ENCODE measurements around the gene KCNMA1. TPM values are rescaled to one million over a fixed set of nuclear protein-coding genes. Genes with fewer than 3 reads are reported as not detected.

KCNMA1 gene
- polyA plus RNA-seq, 1 of the 3 experiments (the other 2 are of a cell fraction), result 107 TPM

GRCh38 chr10:77669892-77670291, 32.3 kb upstream of the KCNMA1 start:
- H3K27me3 ChIP-seq (ENCODE audit: insufficient read depth), result no peaks in the 10 kb centered on the region
- DNase-seq, result no peak
- no peaks in the 10 kb centered on the region for H3K36me3 ChIP-seq (replicated peaks in 1 of 2; ENCODE audit: control insufficient read depth in 1 of 2, insufficient read depth in 2 of 2, low read length in 1 of 2)
- no peak overlapping the region for H3K4me2 ChIP-seq
- CTCF ChIA-PET, result no interaction called here
- H3F3A ChIP-seq (replicated peaks; ENCODE audit: insufficient read depth), result no peaks in the 10 kb centered on the region
- H3K9me2 ChIP-seq, result no peaks in the 10 kb centered on the region
- H3K27ac ChIP-seq (ENCODE audit: low read depth in 2 of 2, low read length in 1 of 2), result no peak overlapping the region
- no peak overlapping the region for H3K4me3 ChIP-seq (ENCODE audit: low read depth in 2 of 2, low read length in 1 of 2)
- no peaks in the 10 kb centered on the region for H3K79me2 ChIP-seq (ENCODE audit: insufficient read depth)
- no peak overlapping the region for H2AFZ ChIP-seq (ENCODE audit: low read depth)
- no peaks in the 10 kb centered on the region; a peak in 1 of 4 replicates for H3K4me1 ChIP-seq (ENCODE audit: control insufficient read depth in 1 of 2, insufficient read depth in 2 of 2, low read depth in 1 of 2, low read length in 1 of 2)
- POLR2A ChIA-PET, result no interaction called here
- no peaks in the 10 kb centered on the region for H3K9me3 ChIP-seq
- no peak for TF ChIP-seq NRF1 (IDR thresholded peaks at IDR 0.05; ENCODE audit: low read depth, low read length)
- no peak for TF ChIP-seq YY1 (IDR thresholded peaks at IDR 0.05; ENCODE audit: low read depth)
- TF ChIP-seq RCOR1 (IDR thresholded peaks at IDR 0.05; ENCODE audit: low read length), result no peak
- TF ChIP-seq MEF2A (IDR thresholded peaks at IDR 0.05; ENCODE audit: borderline replicate concordance, low read depth), result no peak
- TF ChIP-seq MXI1 (IDR thresholded peaks at IDR 0.05; ENCODE audit: low read depth, low read length), result no peak
- TF ChIP-seq GABPA (IDR thresholded peaks at IDR 0.05; ENCODE audit: low read depth), result no peak
- no peak for TF ChIP-seq TEAD4 (IDR thresholded peaks at IDR 0.05; ENCODE audit: borderline replicate concordance, insufficient read depth)
- TF ChIP-seq ZBTB33 (IDR thresholded peaks at IDR 0.05; ENCODE audit: borderline replicate concordance, low read depth), result no peak
- no peak for TF ChIP-seq GATA2 (CRISPR knock-in tag; IDR thresholded peaks at IDR 0.05)
- no peak for TF ChIP-seq FOXM1 (IDR thresholded peaks at IDR 0.05; ENCODE audit: low read depth)
- no peak for TF ChIP-seq FOSL2 (IDR thresholded peaks at IDR 0.05; ENCODE audit: borderline replicate concordance, low read depth)
- TF ChIP-seq RXRA (IDR thresholded peaks at IDR 0.05; ENCODE audit: borderline replicate concordance, low read depth), result no peak
- TF ChIP-seq FOXJ3 (CRISPR knock-in tag; IDR thresholded peaks at IDR 0.05), result no peak
- TF ChIP-seq PBX3 (IDR thresholded peaks at IDR 0.05), result no peak
- TF ChIP-seq SMC3 (IDR thresholded peaks at IDR 0.05; ENCODE audit: low read depth, low read length), result no peak
- H3K9ac ChIP-seq, result no peak overlapping the region
- H4K20me1 ChIP-seq (ENCODE audit: insufficient read depth), result no peaks in the 10 kb centered on the region

All from SK-N-SH (cell line).